Endothelial cell of umbilical vein (primary cell): ENCODE measurements around the gene IQGAP2. TPM values are rescaled to one million over a fixed set of nuclear protein-coding genes. Genes with fewer than 3 reads are reported as not detected.

Experiments used
- BruUV-seq: library from RNA; stranded (reverse); fragments of 400-500 nt; replicated peaks from 2 replicates; lab custom pipeline; 2021; lab: Mats Ljungman, UMichigan
- CTCF ChIA-PET: fragments of 300-600, 350-600 bp; sonication (Branson Sonifier 250); formaldehyde crosslinking; loops from one replicate; lab custom pipeline; 2021; ENCODE audit warnings: antibody characterized with exemption, inconsistent platforms; lab: Charles Lee
- POLR2A ChIA-PET: fragments of 300-600, 350-600 bp; sonication (Branson Sonifier 250); formaldehyde crosslinking; loops from one replicate; lab custom pipeline; 2021; ENCODE audit warnings: antibody characterized with exemption, inconsistent platforms; lab: Charles Lee
- DNase-seq: peaks from one replicate; pipeline ENCODE4 v3.0.0-alpha.2; 2011; ENCODE audit warnings: low read depth, low spot score
- FAIRE-seq: peaks from 2 replicates; lab custom pipeline; 2011; peaks lifted over from hg19 to GRCh38; lab: Jason Lieb, UNC
- H2AFZ ChIP-seq: 2 replicates; pipeline ENCODE4 v1.6.0; 2012; ENCODE audit warnings: low read depth, low read length, control low read depth, inconsistent platforms
- H3K27ac ChIP-seq: 2 replicates; pipeline ENCODE4 v1.5.1; 2011; ENCODE audit warnings: low read depth, mild to moderate bottlenecking, control low read depth, low read length, moderate library complexity; ENCODE audit not compliant: insufficient read depth
- H3K27me3 ChIP-seq, 2 experiments: 2 replicates each; pipeline versions ENCODE4 v1.6.0 to v1.6.1; 2011; ENCODE audit warnings: low read length in 2 of 2, mixed read lengths in 1 of 2; ENCODE audit not compliant: control insufficient read depth in 2 of 2, insufficient read depth in 2 of 2
- H3K36me3 ChIP-seq, 2 experiments: 2 replicates in 1 of 2; 3 replicates in 1 of 2; pipeline ENCODE4 v1.5.1; 2011; ENCODE audit warnings: low read length in 2 of 2, mild to moderate bottlenecking in 1 of 2, moderate library complexity in 1 of 2; ENCODE audit not compliant: control insufficient read depth in 2 of 2, insufficient read depth in 2 of 2; ENCODE audit errors: extremely low read depth in 1 of 2
- H3K4me1 ChIP-seq: 3 replicates; pipeline ENCODE4 v1.5.1; 2011; ENCODE audit warnings: mild to moderate bottlenecking, low read length; ENCODE audit not compliant: control insufficient read depth, insufficient read depth; ENCODE audit errors: extremely low read depth
- H3K4me2 ChIP-seq: 2 replicates; pipeline ENCODE4 v1.6.1; 2011; ENCODE audit warnings: low read length, control low read depth, mixed read lengths; ENCODE audit not compliant: insufficient read depth
- H3K4me3 ChIP-seq, 3 experiments: fragments of 200-600 bp in 1 of 3; sonication (generic), shearing (Covaris generic) in 1 of 3; replicated peaks in 1 of 3; 2 replicates each; pipeline ENCODE4 v1.5.1; 2011 to 2016; ENCODE audit warnings: control low read depth in 3 of 3, low read length in 3 of 3, mild to moderate bottlenecking in 2 of 3, inconsistent platforms in 1 of 3, low read depth in 1 of 3, moderate library complexity in 1 of 3; ENCODE audit not compliant: insufficient read depth in 1 of 3
- H3K79me2 ChIP-seq: 2 replicates; pipeline ENCODE4 v1.6.0; 2012; ENCODE audit warnings: low read length, inconsistent platforms; ENCODE audit not compliant: control insufficient read depth, insufficient read depth
- H3K9ac ChIP-seq: replicated peaks from 2 replicates; pipeline ENCODE3; 2011; ENCODE audit warnings: low read length, control low read depth; ENCODE audit not compliant: insufficient read depth; ENCODE audit errors: extremely low read depth
- H3K9me1 ChIP-seq: replicated peaks from 3 replicates; pipeline ENCODE4 v1.6.0; 2011; ENCODE audit warnings: mild to moderate bottlenecking, low read length; ENCODE audit not compliant: control insufficient read depth, insufficient read depth; ENCODE audit errors: extremely low read depth
- H3K9me3 ChIP-seq: replicated peaks from 2 replicates; pipeline ENCODE4 v1.5.1; 2012; ENCODE audit warnings: low read length, inconsistent platforms; ENCODE audit not compliant: control insufficient read depth, insufficient read depth
- H4K20me1 ChIP-seq: replicated peaks from 2 replicates; pipeline ENCODE3; 2011; ENCODE audit warnings: mild to moderate bottlenecking, low read length; ENCODE audit not compliant: control insufficient read depth, insufficient read depth; ENCODE audit errors: extremely low read depth
- CTCF ChIP-seq, 2 donors: IDR thresholded peaks; 1 replicate in 1 of 2; 2 replicates in 1 of 2; pipeline ENCODE4 v1.5.1; 2011; ENCODE audit warnings: low read length in 2 of 2, mild to moderate bottlenecking in 2 of 2, moderate library complexity in 2 of 2, control low read depth in 1 of 2, inconsistent platforms in 1 of 2, low read depth in 1 of 2; ENCODE audit not compliant: insufficient read depth in 1 of 2; ENCODE audit errors: extremely low read depth in 1 of 2
- EZH2 ChIP-seq: IDR thresholded peaks from 2 replicates; pipeline ENCODE4 v1.6.1; 2012; ENCODE audit warnings: borderline replicate concordance, low read depth, mild to moderate bottlenecking, moderate library complexity, low read length, inconsistent platforms; ENCODE audit not compliant: severe bottlenecking
- FOS ChIP-seq: IDR thresholded peaks from 2 replicates; pipeline ENCODE4 v1.6.1; 2011; ENCODE audit warnings: mild to moderate bottlenecking, low read length, moderate library complexity, borderline replicate concordance; ENCODE audit not compliant: insufficient read depth
- GATA2 ChIP-seq: IDR thresholded peaks from 2 replicates; pipeline ENCODE4 v1.7.0; 2011; ENCODE audit warnings: low read depth, mild to moderate bottlenecking, moderate library complexity, mixed read lengths, low read length; ENCODE audit not compliant: insufficient read length, insufficient read depth
- JUN ChIP-seq: IDR thresholded peaks from 2 replicates; pipeline ENCODE4 v1.6.1; 2011; ENCODE audit warnings: borderline replicate concordance, low read depth; ENCODE audit not compliant: insufficient read length, insufficient read depth
- MAX ChIP-seq: IDR thresholded peaks from 2 replicates; pipeline ENCODE4 v1.6.1; 2011; ENCODE audit not compliant: insufficient read depth, insufficient read length
- MYC ChIP-seq: IDR thresholded peaks from one replicate; pipeline ENCODE4 v1.6.1; 2011; ENCODE audit warnings: mild to moderate bottlenecking, low read depth, low read length
- POLR2A ChIP-seq: IDR thresholded peaks from 2 replicates; pipeline ENCODE4 v1.6.1; 2012; ENCODE audit warnings: low read depth, mild to moderate bottlenecking, control low read depth, low read length
- POLR2AphosphoS5 ChIP-seq: IDR thresholded peaks from 2 replicates; pipeline ENCODE4 v1.6.1; 2012; ENCODE audit warnings: low read depth, mild to moderate bottlenecking, control low read depth, low read length, moderate library complexity; ENCODE audit not compliant: insufficient read depth
- dilution Hi-C: fragments of 300-500 bp; cut with MboI; formaldehyde crosslinking; loops from one replicate; pipeline ENCODE4 v1.15.0; 2019; ENCODE audit warnings: low sequenced_read_pairs; ENCODE audit not compliant: extremely low pct_ligation_motif_present
- intact Hi-C: fragments of 100-400 bp; cut with micrococcal nuclease; formaldehyde crosslinking; loops from one replicate; pipeline ENCODE4 v1.10.0; 2022
- polyA plus RNA-seq, 4 experiments: library from polyadenylated mRNA; depleted of rRNA in 3 of 4; stranded (reverse) in 3 of 4; unstranded in 1 of 4; fragments of >200 nt; gene quantifications; 2 replicates each; pipeline versions ENCODE4 v1.2.1 to v1.2.3, GENCODE V29; 2011 to 2012; ENCODE audit warnings: missing spikeins in 1 of 4
- total RNA-seq: library from RNA; stranded (reverse); gene quantifications from 2 replicates; pipeline ENCODE4 v1.2.3, GENCODE V29; 2021

The IQGAP2 gene
- total and polyA plus RNA-seq, 2 donors (not counting 3 experiments of a cell fraction or from before 2014, with no cell fraction given), result 4.5 to 4.7 TPM

GRCh38 chr5:76732405-76733048, 329.4 kb downstream of the IQGAP2 start:
- Histone ChIP-seq H3K9me3 (no peaks in the 10 kb centered on the region), H3K9me1 (no peaks in the 10 kb centered on the region), H3K36me3 (peaks cover 34% of the 10 kb centered on the region in 2 experiments), H2AFZ (no peak overlapping the region), H3K27me3 (no peaks in the 10 kb centered on the region), H3K79me2 (peaks cover 67% of the 10 kb centered on the region), H3K4me1 (peaks cover 8% of the 10 kb centered on the region), H4K20me1 (peaks cover 17% of the 10 kb centered on the region), H3K4me2 (no peak overlapping the region), H3K9ac (no peak overlapping the region), H3K4me3 (no peak overlapping the region), H3K27ac (no peak overlapping the region)
- BruUV-seq, result no TSS peak
- DNase-seq (no peak), FAIRE-seq (no peak)
- TF ChIP-seq POLR2AphosphoS5 (peak; percentile 19), CTCF (IDR thresholded peaks at IDR 0.05; ENCODE audit: extremely low read depth in 1 of 2, insufficient read depth in 1 of 2, low read depth in 1 of 2, low read length in 2 of 2) (no peak)
- CTCF ChIA-PET, result interaction anchor here (2.0 kb wide), 1 partner anchor 42 kb away, joined by 4 read pairs; no protein-coding TSS in a partner anchor
- POLR2A ChIA-PET, result no interaction called here
- intact Hi-C loops (no loop called here), dilution Hi-C loops (no loop called here)

- peaks cover 17% of the 10 kb centered on the region for H4K20me1 ChIP-seq
- ChIA-PET POLR2A (no interaction called here), CTCF (interaction anchor here (1.5 to 2.0 kb wide), 2 partner anchors 41 to 130 kb away, joined by 3 to 4 read pairs; no protein-coding TSS in a partner anchor)
- intact Hi-C loops, result no loop called here
- no peaks in the 10 kb centered on the region for H3K9me1 ChIP-seq
- TF ChIP-seq POLR2A (no peak), GATA2 (no peak), POLR2AphosphoS5 (no peak), FOS (no peak), JUN (no peak), MAX (no peak), EZH2 (no peak), MYC (no peak), CTCF (IDR thresholded peaks at IDR 0.05; ENCODE audit: extremely low read depth in 1 of 2, insufficient read depth in 1 of 2, low read depth in 1 of 2, low read length in 2 of 2) (no peak)
- no TSS peak for BruUV-seq
- H3K27me3 ChIP-seq, result no peaks in the 10 kb centered on the region
- no peaks in the 10 kb centered on the region for H3K9me3 ChIP-seq
- H3K27ac ChIP-seq, result no peak overlapping the region
- H3K36me3 ChIP-seq, result peaks cover 34% of the 10 kb centered on the region in 2 experiments
- no peak overlapping the region for H3K4me3 ChIP-seq
- no peak overlapping the region for H3K9ac ChIP-seq
- DNase-seq (no peak), FAIRE-seq (no peak)
- dilution Hi-C loops, result no loop called here
- peaks cover 62% of the 10 kb centered on the region for H3K79me2 ChIP-seq
- no peak overlapping the region for H3K4me2 ChIP-seq
- H3K4me1 ChIP-seq, result peaks cover 11% of the 10 kb centered on the region
- no peak overlapping the region for H2AFZ ChIP-seq
Measured at GRCh38 chr5:76733049-76733417, 329.9 kb downstream of the IQGAP2 start.
